HG03135 (cell line): ENCODE data around the gene LYL1.

Experiments used
- ATAC-seq: cut with Tn5 transposase; IDR thresholded peaks from one replicate; pipeline ENCODE4 v1.9.1; 2021; ENCODE audit warnings: mild to moderate bottlenecking, moderate library complexity; ENCODE audit not compliant: unreplicated experiment

The LYL1 gene

DNA sequence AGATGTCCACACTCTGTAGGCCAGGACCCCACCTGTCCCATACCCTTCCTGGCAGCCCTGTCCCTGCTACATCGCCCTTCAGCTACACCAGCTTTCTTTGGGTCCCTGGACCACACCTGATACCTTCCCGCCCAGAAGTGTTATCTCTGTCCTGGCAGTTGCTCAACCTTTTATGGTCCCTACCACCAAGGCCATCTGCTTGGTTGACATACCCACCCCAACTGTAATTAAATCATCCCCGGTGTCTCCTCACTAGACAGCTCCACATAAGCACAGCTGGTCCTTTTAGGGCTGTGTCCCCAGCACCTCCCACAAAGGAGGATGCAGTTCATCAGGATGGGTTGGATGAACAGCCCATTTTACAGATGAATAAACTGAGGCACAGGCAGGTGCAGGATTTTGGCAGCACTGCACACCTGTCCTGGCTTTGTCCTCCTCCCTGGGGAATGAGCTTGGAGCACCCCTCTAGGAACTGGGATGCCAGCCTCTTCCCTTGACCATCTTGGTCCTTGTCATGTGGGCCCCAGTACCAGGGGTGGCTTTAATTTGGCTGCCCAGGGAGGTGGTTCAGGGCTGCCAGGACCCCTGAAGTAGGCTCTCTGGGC, 28.3 kb upstream of the LYL1 start:
- no peak for ATAC-seq

DNA sequence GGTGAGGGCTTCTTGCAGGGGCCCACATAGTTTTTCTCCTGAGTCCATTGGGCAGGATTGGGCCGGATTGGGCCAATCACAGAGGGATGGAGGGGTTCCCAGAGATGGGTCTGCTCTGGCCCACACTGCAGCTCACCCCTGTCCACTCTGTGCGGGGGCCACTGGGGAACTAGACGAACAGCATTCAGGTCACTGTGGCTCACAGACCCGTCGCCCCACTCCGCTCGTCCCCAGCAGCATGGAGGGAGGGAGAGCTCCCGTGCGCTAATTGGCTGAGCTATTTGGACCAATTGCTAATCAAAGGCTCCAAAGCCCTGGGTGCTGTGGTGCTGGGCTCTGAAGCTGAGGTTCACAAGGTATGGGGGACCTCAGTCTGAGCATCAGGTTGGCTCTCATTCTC, 26.7 kb upstream of the LYL1 start:
- ATAC-seq: no peak

DNA sequence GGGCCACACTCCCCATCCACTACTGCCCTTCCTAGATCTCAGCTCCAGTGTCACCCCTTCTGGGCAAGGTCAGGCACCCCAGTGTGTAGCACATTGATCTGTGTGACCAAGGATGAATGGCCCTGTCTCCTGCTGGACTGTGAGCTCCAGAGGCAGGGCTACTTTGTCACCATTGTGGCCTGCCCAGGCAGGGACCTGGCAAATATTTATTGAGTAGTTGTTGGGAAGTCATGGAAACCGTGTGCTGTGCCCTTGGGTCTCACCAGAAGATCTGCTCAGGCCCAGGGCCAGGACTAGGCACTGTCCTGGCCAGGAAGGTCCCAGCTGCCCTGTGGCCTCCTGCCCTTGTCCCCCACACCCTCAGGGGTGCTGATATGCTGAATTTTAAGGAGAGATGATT, 25.9 kb upstream of the LYL1 start:
- no peak for ATAC-seq

DNA sequence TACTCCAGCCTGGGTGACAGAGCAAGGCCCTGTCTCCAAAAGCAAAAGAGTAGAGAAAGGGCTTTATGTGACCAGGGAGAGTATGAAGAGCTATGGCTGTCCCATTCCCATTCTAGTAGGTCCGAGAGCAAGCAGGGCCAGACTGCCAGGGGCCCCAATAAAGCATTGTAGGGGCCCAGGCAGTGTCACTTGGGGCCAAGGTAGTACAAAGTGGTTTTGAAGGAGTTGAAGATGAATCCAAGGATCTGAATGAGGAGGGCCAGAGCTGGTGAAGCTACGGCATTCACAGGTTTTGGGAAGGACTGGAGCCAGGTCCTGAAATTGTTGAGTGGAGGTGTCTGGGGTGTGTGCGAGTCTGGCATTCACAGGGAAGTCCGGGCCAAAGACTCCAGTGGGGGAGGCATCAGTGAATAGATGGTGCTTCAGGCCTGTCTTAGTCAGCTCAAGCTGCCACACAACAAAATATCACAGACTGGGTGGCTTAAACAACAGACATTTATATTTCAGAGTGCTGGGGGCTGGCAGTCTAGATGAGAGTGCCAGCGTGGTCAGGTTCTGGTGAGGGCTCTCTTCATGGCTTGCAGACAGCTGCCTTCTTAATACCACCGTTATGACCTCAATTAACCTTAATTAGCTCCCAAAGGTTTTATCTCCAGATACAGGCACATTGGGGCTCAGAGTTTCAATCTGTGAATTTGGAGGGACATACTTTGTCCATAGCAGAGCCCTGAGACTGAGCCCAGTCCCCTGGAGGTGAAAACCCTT, 25.3 kb upstream of the LYL1 start:
- no peak for ATAC-seq

DNA sequence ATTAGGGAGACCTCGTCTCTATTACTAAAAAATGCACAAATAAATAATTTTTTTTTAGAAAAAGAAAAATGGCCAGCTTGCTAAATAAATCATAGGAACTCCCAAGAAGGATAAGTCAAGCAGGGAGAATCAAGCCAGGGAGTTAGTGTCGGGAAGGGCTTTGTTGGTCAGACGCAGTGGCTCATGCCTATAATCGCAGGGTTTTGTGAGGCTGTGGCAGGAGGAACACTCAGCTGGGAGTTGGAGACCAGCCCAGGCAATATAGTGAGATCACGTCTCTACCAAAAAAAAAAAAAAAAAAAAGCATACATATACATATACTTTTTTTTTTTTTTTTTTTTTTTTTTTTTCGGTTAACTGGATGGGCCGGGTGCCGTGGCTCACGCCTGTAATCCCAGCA, 24.4 kb upstream of the LYL1 start:
- ATAC-seq: no peak

GRCh38 chr19:13122980-13123957, 20.6 kb upstream of the LYL1 start:
- no peak for ATAC-seq

- ATAC-seq: no peak
Observed at GRCh38 chr19:13122275-13122878, 19.7 kb upstream of the LYL1 start.

- ATAC-seq: no peak
Observed at GRCh38 chr19:13121551-13122274, 19.1 kb upstream of the LYL1 start.

- ATAC-seq: no peak
Observed at GRCh38 chr19:13120817-13121216, 18.2 kb upstream of the LYL1 start.

DNA sequence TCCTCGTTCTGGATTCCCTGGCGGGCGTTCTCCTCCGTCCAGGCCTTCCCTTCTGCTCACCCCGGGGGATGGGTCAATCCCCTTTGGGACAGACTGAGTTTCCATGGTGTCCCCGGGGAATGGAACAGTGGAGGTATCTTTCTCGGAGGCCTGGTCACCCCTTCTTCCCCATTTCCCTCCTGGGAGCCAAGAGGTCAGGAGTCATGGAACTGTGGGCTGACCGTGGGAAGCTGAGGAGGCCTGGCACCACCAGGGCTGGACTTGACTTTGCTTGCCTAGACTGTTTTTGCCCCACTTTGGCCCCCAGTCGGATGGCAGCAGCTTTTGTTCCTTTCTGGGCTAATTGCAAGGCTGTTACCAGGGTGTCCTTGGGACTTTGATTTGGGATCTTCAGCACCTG, 17.4 kb upstream of the LYL1 start:
- no peak for ATAC-seq

DNA sequence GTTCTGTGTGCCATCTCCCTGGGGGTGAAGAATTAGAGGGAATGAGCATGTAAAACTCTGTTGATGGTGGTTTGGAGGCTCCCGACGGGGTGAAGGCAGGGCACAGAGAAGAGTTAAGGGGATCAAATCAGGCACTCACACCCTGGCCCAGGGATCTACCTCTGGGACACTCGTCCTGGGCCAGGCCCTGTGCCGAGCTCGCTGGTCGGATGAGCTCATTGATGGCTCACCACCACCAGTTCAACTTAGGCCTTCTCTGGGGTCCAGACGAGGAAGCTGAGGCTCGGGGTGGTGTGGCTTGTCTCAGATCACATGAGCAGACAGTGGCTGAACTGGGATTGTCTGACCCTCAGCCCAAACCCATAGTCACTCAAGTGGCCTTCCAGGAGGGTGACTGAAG, 17.0 kb upstream of the LYL1 start:
- ATAC-seq: no peak

DNA sequence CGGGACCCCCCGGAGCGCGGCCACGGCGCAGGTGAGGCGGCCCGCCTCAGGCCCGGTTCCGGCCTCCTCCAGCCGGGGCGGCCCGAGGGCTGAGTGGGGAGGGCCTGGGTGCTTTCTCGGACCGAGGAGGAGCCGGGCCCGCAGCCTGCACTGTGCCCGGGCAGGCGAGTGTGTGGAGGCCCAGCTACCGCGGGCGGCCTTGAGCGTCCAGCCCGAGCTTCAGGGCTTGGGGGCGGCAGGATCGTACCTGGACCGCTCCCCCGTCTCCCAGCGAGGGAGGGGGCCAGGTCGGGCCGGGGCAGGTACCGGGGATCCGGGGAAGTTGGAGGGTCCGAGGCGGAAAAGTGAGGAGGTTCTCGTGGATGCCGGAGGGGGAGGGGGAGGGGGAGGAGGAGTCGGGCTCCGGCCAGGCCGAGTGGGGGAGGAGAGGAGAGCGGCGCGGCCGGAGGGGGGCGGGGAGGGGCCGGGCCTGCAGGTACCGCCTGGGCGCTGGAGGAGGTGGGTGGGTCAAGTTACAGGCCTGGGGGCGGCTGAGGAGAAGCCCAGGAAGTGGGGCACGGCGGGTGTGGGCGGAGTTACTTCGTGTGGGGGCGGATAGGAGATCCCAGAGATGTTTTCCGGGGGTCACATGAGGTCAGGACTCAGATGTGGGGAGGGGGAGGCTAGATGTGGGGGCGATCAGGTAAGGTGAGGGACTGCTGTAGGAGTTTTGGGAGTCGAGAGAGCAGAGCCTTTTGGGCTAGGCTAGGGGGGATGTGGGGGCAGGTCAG, 16.0 kb upstream of the LYL1 start:
- ATAC-seq: no peak

DNA sequence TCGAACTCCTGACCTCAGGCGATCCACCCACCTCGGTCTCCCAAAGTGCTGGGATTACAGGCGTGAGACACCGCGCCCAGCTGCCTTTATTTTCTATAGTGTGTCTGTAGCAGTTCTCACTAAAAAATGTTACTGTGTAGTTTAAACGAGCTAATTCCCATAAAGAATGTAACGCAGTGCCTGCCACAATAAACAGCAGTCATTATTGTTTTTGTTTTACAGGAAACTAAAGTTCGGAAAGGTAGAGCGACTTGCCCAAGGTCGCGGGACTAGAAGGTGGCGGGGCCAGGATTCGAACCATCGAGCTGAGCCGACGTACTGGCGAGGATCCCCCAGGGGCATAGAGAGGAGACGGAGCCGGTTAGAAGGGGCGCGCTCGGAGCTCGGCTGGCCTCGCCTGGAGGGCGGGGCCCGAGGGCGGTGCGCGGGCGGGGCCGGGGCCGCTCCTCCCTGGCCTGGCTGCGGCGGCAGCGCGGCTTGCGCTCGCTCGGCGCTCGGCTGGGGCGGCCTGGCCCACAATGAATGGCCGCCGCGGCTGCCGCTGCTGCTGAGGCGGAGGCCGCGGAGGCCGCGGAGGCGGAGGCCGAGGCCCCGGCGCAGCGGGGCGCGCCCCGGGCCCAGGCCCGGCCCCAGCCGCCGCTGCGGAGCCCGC, 15.2 kb upstream of the LYL1 start, which contains the start of gene NACC1:
NACC1 (plus strand) TSS at position 493 of the 652 bp plus-strand sequence. CDS start 16,944 bp downstream, outside the sequence.
- ATAC-seq: peak; percentile 55

GRCh38 chr19:13117176-13117771, 14.6 kb upstream of the LYL1 start:
- peak; percentile 8 for ATAC-seq

GRCh38 chr19:13116282-13117175, 13.9 kb upstream of the LYL1 start, which contains the start of gene TRMT1:
TRMT1 (minus strand) TSS chr19:13116740; CDS start chr19:13116399, 341 bp downstream.
- ATAC-seq: peak; percentile 45

- no peak for ATAC-seq
Observed at GRCh38 chr19:13115936-13116281, 13.3 kb upstream of the LYL1 start.

GRCh38 chr19:13112555-13112954, 9.9 kb upstream of the LYL1 start:
- no peak for ATAC-seq
